Heart right ventricle (tissue), 16 donors: ENCODE measurements around the gene THAP7. TPM values are rescaled to one million over a fixed set of nuclear protein-coding genes. Genes with fewer than 3 reads are reported as not detected.

Experiments
- ATAC-seq, 8 donors: fragments of 200-7000 bp; cut with Tn5 transposase; one replicate each; pipeline ENCODE4 v1.9.1; 2020; ENCODE audit warnings: mild to moderate bottlenecking in 8 of 8, moderate library complexity in 8 of 8, moderate number of reproducible peaks in 1 of 8
- DNase-seq, 2 donors: peaks; one replicate each; pipeline ENCODE4 v3.0.0-alpha.2; 2020
- H3K27ac ChIP-seq, 10 donors: fragments of 200-600 bp; sonication (generic) in 2 of 10; one replicate each; pipeline versions ENCODE4 v1.5.0 to v1.8.0; 2020 to 2022; ENCODE audit warnings: mild to moderate bottlenecking in 3 of 10
- H3K27me3 ChIP-seq, 7 donors: fragments of 200-600 bp; one replicate each; pipeline ENCODE4 v1.8.0; 2021 to 2022; ENCODE audit warnings: mild to moderate bottlenecking in 2 of 7
- H3K36me3 ChIP-seq, 9 donors: fragments of 200-600 bp; sonication (generic) in 1 of 9; one replicate each; pipeline versions ENCODE4 v1.5.0 to v1.8.0; 2020 to 2022; ENCODE audit warnings: mild to moderate bottlenecking in 2 of 9
- H3K4me1 ChIP-seq, 9 donors: fragments of 200-600 bp; sonication (generic) in 1 of 9; one replicate each; pipeline versions ENCODE4 v1.5.0 to v1.8.0; 2020 to 2022; ENCODE audit warnings: mild to moderate bottlenecking in 4 of 9
- H3K4me3 ChIP-seq, 10 donors: fragments of 200-600 bp; sonication (generic) in 2 of 10; one replicate each; pipeline versions ENCODE4 v1.5.0 to v1.8.0; 2020 to 2022; ENCODE audit warnings: mild to moderate bottlenecking in 7 of 10, moderate library complexity in 2 of 10
- H3K9me3 ChIP-seq, 11 donors: fragments of 200-600 bp in 10 of 11; sonication (generic) in 2 of 11; one replicate each; pipeline versions ENCODE4 v1.5.0 to v1.8.0; 2013 to 2022; ENCODE audit warnings: mild to moderate bottlenecking in 2 of 11, control low read depth in 1 of 11, moderate library complexity in 1 of 11
- CTCF ChIP-seq, 9 donors: fragments of 200-600 bp; sonication (generic) in 2 of 9; IDR thresholded peaks; one replicate each; pipeline versions ENCODE4 v1.5.0 to v1.8.0; 2021 to 2022; ENCODE audit warnings: antibody characterized with exemption in 9 of 9, mild to moderate bottlenecking in 5 of 9, moderate library complexity in 1 of 9
- WGBS, 2 donors: extraction: QIAGEN DNeasy Blood & Tissue Kit; methylation state at CpG; one replicate each; pipeline ENCODE4 v1.1.7; 2013; ENCODE audit warnings: inconsistent platforms in 1 of 2; 5-methylcytosine and 5-hydroxymethylcytosine counted together
- intact Hi-C, 10 donors: fragments of 100-400 bp; cut with DNase I; formaldehyde crosslinking; loops; one replicate each; pipeline versions ENCODE4 v1.11.1 to v1.14.2; 2022
- polyA plus RNA-seq, 2 donors: library from polyadenylated mRNA; stranded (reverse); fragments of 200-250 nt; gene quantifications; one replicate each; pipeline ENCODE4 v1.2.3, GENCODE V29; 2013
- total RNA-seq, 10 donors: library from RNA; stranded (reverse); fragmentation: NEBNext Ultra II Directional in 3 of 10; extraction: Animal tissue kit (Norgen Biotek cat#: 25700) in 3 of 10; gene quantifications; one replicate each; pipeline versions ENCODE4 v1.2.1 to v1.2.4, GENCODE V29; 2021 to 2023
- donor health status: Arrhythmogenic right ventricular cardiomyopathy.
- donor health status: ischemic (EF 13 %, LVEDD 7.1; RV severe dilation, severe dysfunction).
- donor health status: healthy with polysubstance abuse.
- donor health status: DM: no; HTN: yes; CAD: no.
- donor health status: DM: no; HTN: no; CAD: no.
- donor health status: ischemic (EF 25% LVEDD 6.9; RV normal size, moderate dysfunction).
- donor health status: ischemic (EF 25% LVEDD 5.7; RV mildly dilated, moderate dysfunction).
- donor health status: healthy.
- donor health status: DM: yes; HTN: yes; CAD: no.
- donor health status: Ischemic cardiomyopathy.
- donor health status: ischemic (EF 35%, LVEDD 5.7; RV mildly dilated, moderate dysfunction).
- donor health status: nonischemic (EF 11% LVEDD 7.7; RV severe dilation, severe dysfunction).
- donor health status: DM: yes; HTN: yes; CAD: no.
- donor health status: PGD.
- donor health status: ischemic (EF 29% LVEDD 5.4; RV normal size, mild dysfunction).
- donor health status: nonischemic (EF 23%, LVEDD 6.1; RV moderate dilation, normal function).

THAP7 gene
- total and polyA plus RNA-seq, 12 donors = 15.5 to 54.9 (median 18.1) TPM

GRCh38 chr22:20983081-20983771, 18.7 kb downstream of the THAP7 start:
- Histone ChIP-seq H3K27ac (peak overlapping the region in 4 of 10 donors; percentile 89 to 95 (median 92)), H3K4me3 (peak overlapping the region in 9 of 10 donors; percentile 61 to 98 (median 78)), H3K36me3 (peaks cover 0 to 47% (median 11%) of the 10 kb centered on the region in 9 donors), H3K27me3 (no peaks in the 10 kb centered on the region), H3K4me1 (peaks cover 20 to 42% (median 34%) of the 10 kb centered on the region in 9 donors), H3K9me3 (peaks cover 0 to 9% (median 6%) of the 10 kb centered on the region in 11 donors)
- ATAC-seq (no peak), DNase-seq (no peak)
- intact Hi-C loops = loop anchor here in 5 of 10 donors (2.0 to 10.0 kb wide), 6 partner anchors 18 to 98 kb away; partner anchors contain the start of genes CRKL (in 3 of the 5) and LRRC74B (in 1 of the 5)
- TF ChIP-seq CTCF (IDR thresholded peaks at IDR 0.05) = no peak
- WGBS, 2 donors = 82 to 85% methylated on average over 5 of the region's 5 CpGs

GRCh38 chr22:20982563-20982882, 19.4 kb downstream of the THAP7 start:
- Histone ChIP-seq H3K27ac (peak overlapping the region; percentile 75 to 98 (median 92)), H3K9me3 (peaks cover 0 to 10% (median 6%) of the 10 kb centered on the region in 11 donors), H3K4me1 (peaks cover 20 to 42% (median 34%) of the 10 kb centered on the region in 9 donors), H3K4me3 (peak overlapping the region; percentile 61 to 98 (median 76)), H3K36me3 (peaks cover 0 to 40% (median 8%) of the 10 kb centered on the region in 9 donors), H3K27me3 (no peaks in the 10 kb centered on the region)
- WGBS, 2 donors = 1% methylated on average over 12 of the region's 12 CpGs
- TF ChIP-seq CTCF (IDR thresholded peaks at IDR 0.05) = no peak
- intact Hi-C loops = loop anchor here in 5 of 10 donors (2.0 to 10.0 kb wide), 6 partner anchors 18 to 98 kb away; partner anchors contain the start of genes CRKL (in 3 of the 5) and LRRC74B (in 1 of the 5)
- peak; percentile 1 to 36 (median 4) for ATAC-seq
- DNase-seq = no peak

- ATAC-seq = peak; percentile 93 to 97 (median 96)
- 0% methylated on average over 83 to 87 of the region's 87 CpGs for WGBS, 2 donors
- intact Hi-C loops = loop anchor here in 5 of 10 donors (1.0 to 10.0 kb wide), 8 partner anchors 19 to 97 kb away; partner anchors contain the start of genes CRKL (in 4 of the 5), LRRC74B (in 1 of the 5) and THAP7 (in 1 of the 5)
- Histone ChIP-seq H3K27ac (peak within 1 kb of the TSS; percentile 75 to 98 (median 92)), H3K36me3 (peaks cover 0 to 34% (median 4%) of the 10 kb centered on the region in 9 donors), H3K4me1 (peaks cover 20 to 42% (median 34%) of the 10 kb centered on the region in 9 donors), H3K27me3 (no peaks in the 10 kb centered on the region), H3K9me3 (peaks cover 0 to 10% (median 6%) of the 10 kb centered on the region in 11 donors), H3K4me3 (peak within 1 kb of the TSS; percentile 61 to 98 (median 76))
- peak; percentile 80 to 83 for DNase-seq
- peak; percentile 8 to 79 (median 64) for TF ChIP-seq CTCF (IDR thresholded peaks at IDR 0.05)
Measured at GRCh38 chr22:20981787-20982562, 19.9 kb downstream of the THAP7 start, which contains the start of gene LZTR1. Gene LZTR1 (plus strand): TSS chr22:20982297. CDS start chr22:20982372, 75 bp downstream.
